Sigmoid colon (tissue), 4 donors: ENCODE measurements around the gene CFAP54.

Experiments
- EP300 ChIP-seq, 4 donors: sonication (generic); formaldehyde crosslinking; IDR thresholded peaks; one replicate each; pipeline ENCODE4 v1.6.1; 2017; ENCODE audit warnings: antibody characterized with exemption in 4 of 4
- POLR2A ChIP-seq, 2 donors: fragments of 450-650 bp; IDR thresholded peaks; one replicate each; pipeline ENCODE4 v1.6.1; 2016; ENCODE audit warnings: antibody characterized with exemption in 2 of 2, mild to moderate bottlenecking in 2 of 2, moderate library complexity in 2 of 2
- POLR2AphosphoS5 ChIP-seq, 4 donors: sonication (generic); formaldehyde crosslinking; IDR thresholded peaks; one replicate each; pipeline ENCODE4 v1.6.1; 2017; ENCODE audit warnings: antibody characterized with exemption in 4 of 4
- TF ChIP-seq, protein P1 (sequence below), 4 experiments: fragments of 450-650 bp in 3 of 4; fragments of 200-600 bp in 1 of 4; IDR thresholded peaks; one replicate each; pipeline ENCODE4 v1.5.1; 2016 to 2019; ENCODE audit warnings: antibody characterized with exemption in 4 of 4, mild to moderate bottlenecking in 3 of 4, moderate library complexity in 2 of 4

DNA sequence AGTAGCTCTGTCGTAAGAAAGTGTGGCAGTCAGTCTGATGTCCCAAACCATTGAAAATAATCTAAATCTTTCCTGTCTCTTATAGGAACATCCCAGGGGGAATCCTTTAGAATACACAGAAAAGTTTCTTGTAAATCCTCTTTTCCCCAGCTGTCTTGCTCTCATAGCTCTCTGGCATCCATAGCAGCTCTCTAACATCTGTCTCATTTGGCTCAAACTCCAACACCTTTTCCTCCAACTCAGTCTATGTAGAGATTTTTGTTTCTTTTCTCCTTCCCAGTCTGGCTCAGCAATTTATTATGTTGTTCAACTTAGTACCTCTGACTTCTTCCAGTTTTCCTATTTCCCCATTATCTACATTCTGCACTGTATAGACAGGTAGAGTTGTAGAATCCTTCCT is 333.3 kb downstream of the CFAP54 start:
- TF ChIP-seq POLR2A (IDR thresholded peaks at IDR 0.05) (no peak), EP300 (IDR thresholded peaks at IDR 0.05) (no peak), POLR2AphosphoS5 (IDR thresholded peaks at IDR 0.05) (no peak)
- TF ChIP-seq, protein P1, sequence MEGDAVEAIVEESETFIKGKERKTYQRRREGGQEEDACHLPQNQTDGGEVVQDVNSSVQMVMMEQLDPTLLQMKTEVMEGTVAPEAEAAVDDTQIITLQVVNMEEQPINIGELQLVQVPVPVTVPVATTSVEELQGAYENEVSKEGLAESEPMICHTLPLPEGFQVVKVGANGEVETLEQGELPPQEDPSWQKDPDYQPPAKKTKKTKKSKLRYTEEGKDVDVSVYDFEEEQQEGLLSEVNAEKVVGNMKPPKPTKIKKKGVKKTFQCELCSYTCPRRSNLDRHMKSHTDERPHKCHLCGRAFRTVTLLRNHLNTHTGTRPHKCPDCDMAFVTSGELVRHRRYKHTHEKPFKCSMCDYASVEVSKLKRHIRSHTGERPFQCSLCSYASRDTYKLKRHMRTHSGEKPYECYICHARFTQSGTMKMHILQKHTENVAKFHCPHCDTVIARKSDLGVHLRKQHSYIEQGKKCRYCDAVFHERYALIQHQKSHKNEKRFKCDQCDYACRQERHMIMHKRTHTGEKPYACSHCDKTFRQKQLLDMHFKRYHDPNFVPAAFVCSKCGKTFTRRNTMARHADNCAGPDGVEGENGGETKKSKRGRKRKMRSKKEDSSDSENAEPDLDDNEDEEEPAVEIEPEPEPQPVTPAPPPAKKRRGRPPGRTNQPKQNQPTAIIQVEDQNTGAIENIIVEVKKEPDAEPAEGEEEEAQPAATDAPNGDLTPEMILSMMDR (IDR thresholded peaks at IDR 0.05) = no peak
